PFSK-1 (cell line): ENCODE data around the gene GAS6.

Experiments used
- FOXP2 ChIP-seq: optimal IDR thresholded peaks from 2 replicates; pipeline ENCODE3; 2011; ENCODE audit warnings: borderline replicate concordance, control low read depth, inconsistent platforms; ENCODE audit not compliant: insufficient read depth; ENCODE audit errors: extremely low read length, extremely low read depth
- POLR2AphosphoS5 ChIP-seq: IDR thresholded peaks from 2 replicates; pipeline ENCODE4 v1.6.1; 2012; ENCODE audit warnings: low read depth, mild to moderate bottlenecking, control low read depth, low read length, moderate library complexity
- TAF1 ChIP-seq: IDR thresholded peaks from 2 replicates; pipeline ENCODE4 v1.6.1; 2012; ENCODE audit warnings: low read length, control low read depth, borderline replicate concordance; ENCODE audit not compliant: insufficient read depth
- TF ChIP-seq, protein P1 (sequence below), 2 experiments: IDR thresholded peaks; 2 replicates each; pipeline versions ENCODE4 v1.6.1 to v1.8.0; 2011 to 2012; ENCODE audit warnings: low read depth in 2 of 2, low read length in 2 of 2, control low read depth in 1 of 2, inconsistent platforms in 1 of 2, mild to moderate bottlenecking in 1 of 2, moderate library complexity in 1 of 2; ENCODE audit not compliant: insufficient read depth in 1 of 2

DNA sequence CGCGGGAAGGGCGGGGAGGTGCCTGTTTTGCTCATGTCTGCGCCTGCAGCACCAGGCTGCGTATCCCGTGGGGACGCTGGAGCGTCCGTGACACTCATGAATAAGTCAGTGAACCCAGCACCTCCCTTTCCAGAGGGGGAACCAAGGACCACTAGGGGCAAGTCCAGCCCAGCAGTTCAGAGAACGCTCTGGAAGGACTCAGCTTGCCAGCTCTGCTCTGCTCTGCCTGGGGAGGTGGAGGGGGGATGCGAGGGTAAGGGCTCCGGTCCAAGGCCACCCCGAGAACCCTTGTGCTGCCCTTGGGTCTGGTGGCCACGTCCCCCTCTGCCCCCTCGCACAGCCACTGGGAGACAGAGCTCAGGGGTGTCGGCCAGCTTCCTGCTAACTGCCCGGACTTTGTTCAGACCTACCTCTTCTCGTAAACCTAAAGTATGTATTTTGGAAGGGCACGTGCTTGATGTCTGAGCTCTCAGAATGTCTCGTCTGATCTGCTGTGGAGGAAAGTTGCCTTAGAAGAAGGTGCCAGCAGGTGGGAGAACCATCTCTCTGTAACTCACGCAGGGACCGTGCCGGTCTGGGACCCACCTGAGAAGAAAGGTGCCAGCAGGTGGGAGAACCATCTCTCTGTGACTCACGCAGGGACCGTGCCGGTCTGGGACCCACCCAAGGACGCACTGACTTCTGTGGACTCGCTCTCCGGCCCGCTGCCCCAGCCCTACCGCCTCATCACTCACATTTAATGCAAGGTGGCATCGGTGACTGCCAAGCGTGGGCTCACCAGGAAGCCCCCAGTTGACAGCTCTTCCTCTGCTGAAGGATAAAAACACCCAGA is 70.8 kb downstream of the GAS6 start:
- no peak for TF ChIP-seq POLR2AphosphoS5
- no peak for TF ChIP-seq TAF1
- TF ChIP-seq, protein P1, sequence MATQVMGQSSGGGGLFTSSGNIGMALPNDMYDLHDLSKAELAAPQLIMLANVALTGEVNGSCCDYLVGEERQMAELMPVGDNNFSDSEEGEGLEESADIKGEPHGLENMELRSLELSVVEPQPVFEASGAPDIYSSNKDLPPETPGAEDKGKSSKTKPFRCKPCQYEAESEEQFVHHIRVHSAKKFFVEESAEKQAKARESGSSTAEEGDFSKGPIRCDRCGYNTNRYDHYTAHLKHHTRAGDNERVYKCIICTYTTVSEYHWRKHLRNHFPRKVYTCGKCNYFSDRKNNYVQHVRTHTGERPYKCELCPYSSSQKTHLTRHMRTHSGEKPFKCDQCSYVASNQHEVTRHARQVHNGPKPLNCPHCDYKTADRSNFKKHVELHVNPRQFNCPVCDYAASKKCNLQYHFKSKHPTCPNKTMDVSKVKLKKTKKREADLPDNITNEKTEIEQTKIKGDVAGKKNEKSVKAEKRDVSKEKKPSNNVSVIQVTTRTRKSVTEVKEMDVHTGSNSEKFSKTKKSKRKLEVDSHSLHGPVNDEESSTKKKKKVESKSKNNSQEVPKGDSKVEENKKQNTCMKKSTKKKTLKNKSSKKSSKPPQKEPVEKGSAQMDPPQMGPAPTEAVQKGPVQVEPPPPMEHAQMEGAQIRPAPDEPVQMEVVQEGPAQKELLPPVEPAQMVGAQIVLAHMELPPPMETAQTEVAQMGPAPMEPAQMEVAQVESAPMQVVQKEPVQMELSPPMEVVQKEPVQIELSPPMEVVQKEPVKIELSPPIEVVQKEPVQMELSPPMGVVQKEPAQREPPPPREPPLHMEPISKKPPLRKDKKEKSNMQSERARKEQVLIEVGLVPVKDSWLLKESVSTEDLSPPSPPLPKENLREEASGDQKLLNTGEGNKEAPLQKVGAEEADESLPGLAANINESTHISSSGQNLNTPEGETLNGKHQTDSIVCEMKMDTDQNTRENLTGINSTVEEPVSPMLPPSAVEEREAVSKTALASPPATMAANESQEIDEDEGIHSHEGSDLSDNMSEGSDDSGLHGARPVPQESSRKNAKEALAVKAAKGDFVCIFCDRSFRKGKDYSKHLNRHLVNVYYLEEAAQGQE (IDR thresholded peaks at IDR 0.05; ENCODE audit: insufficient read depth in 1 of 2, low read depth in 2 of 2, low read length in 2 of 2): no peak
- TF ChIP-seq FOXP2: no peak
